Suppressor macrophage treated with lipopolysaccharide for 1 hour (primary cell): ENCODE results near the gene FAM24A.
"Not testable (repeated sequence)": the region's sequence is repeated elsewhere in the genome, so short reads cannot be mapped to it uniquely, and the experiment has no call there.

Experiments
- DNase-seq, 3 donors: peaks; one replicate each; pipeline ENCODE4 v3.0.0-alpha.2; 2020 to 2022

FAM24A gene

GRCh38 chr10:122910310-122910709 is at the start of gene FAM24A:
Gene FAM24A (plus strand): TSS chr10:122910610. CDS start chr10:122911635, 1,025 bp downstream.
- no peak for DNase-seq

- DNase-seq = no peak
Measured at GRCh38 chr10:122861711-122862161, 48.7 kb upstream of the FAM24A start.

- DNase-seq = no peak
Measured at GRCh38 chr10:122863216-122864193, 46.9 kb upstream of the FAM24A start.

- no peak for DNase-seq
Measured at GRCh38 chr10:122864194-122864592, 46.2 kb upstream of the FAM24A start.

- no peak for DNase-seq
Measured at GRCh38 chr10:122864901-122865300, 45.5 kb upstream of the FAM24A start.

- DNase-seq = not testable (repeated sequence)
Measured at GRCh38 chr10:122866757-122867482, 43.5 kb upstream of the FAM24A start.

GRCh38 chr10:122868768-122869167 is 41.6 kb upstream of the FAM24A start:
- not testable (repeated sequence) for DNase-seq

- not testable (repeated sequence) for DNase-seq
Measured at GRCh38 chr10:122871947-122872346, 38.5 kb upstream of the FAM24A start.

- DNase-seq = no peak
Measured at GRCh38 chr10:122875843-122876466, 34.5 kb upstream of the FAM24A start.

- no peak for DNase-seq
Measured at GRCh38 chr10:122876467-122876855, 33.9 kb upstream of the FAM24A start.

- peak; percentile 32 to 37 (median 34) for DNase-seq
Measured at GRCh38 chr10:122877264-122877663, 33.1 kb upstream of the FAM24A start.

GRCh38 chr10:122878799-122879338 is 31.5 kb upstream of the FAM24A start:
- DNase-seq = peak; percentile 18 to 55 (median 51)

GRCh38 chr10:122879339-122880273 is 30.8 kb upstream of the FAM24A start, which contains the start of gene FAM24B:
Gene FAM24B (minus strand): TSS chr10:122879581. CDS start chr10:122850515, 29,066 bp downstream.
- DNase-seq = peak; percentile 96 to 99 (median 98)

GRCh38 chr10:122882766-122883165 is 27.6 kb upstream of the FAM24A start:
- peak; percentile 8 to 58 (median 8) for DNase-seq

- no peak for DNase-seq
Measured at GRCh38 chr10:122884166-122884565, 26.2 kb upstream of the FAM24A start.

- DNase-seq = no peak
Measured at GRCh38 chr10:122894261-122894944, 16.0 kb upstream of the FAM24A start.

- DNase-seq = not testable (repeated sequence)
Measured at GRCh38 chr10:122903861-122904260, 6.5 kb upstream of the FAM24A start.

GRCh38 chr10:122911889-122912484 is 1.6 kb downstream of the FAM24A start:
- peak in 2 of 3 donors; percentile 35 to 53 for DNase-seq

GRCh38 chr10:122915700-122916099 is 5.3 kb downstream of the FAM24A start:
- no peak for DNase-seq

GRCh38 chr10:122930140-122930539 is 19.7 kb downstream of the FAM24A start:
- DNase-seq = no peak
